ENCODE measurements around the gene GABBR2. TPM values are rescaled to one million over a fixed set of nuclear protein-coding genes. Genes with fewer than 3 reads are reported as not detected.
A peak's percentile ranks its signal among the peaks of the same experiment; 100 is the strongest.

The GABBR2 gene
- total RNA-seq, 1 experiment from 2014 or later = 0.76 TPM

- H3K27ac ChIP-seq = no peak overlapping the region
- H3K79me2 ChIP-seq (ENCODE audit: low read depth) = no peaks in the 10 kb centered on the region
- intact Hi-C loops (cut with micrococcal nuclease; ENCODE audit: unreplicated experiment) = loop anchor here (5.0 to 10.0 kb wide), 2 partner anchors 218 to 260 kb away; partner anchors contain the start of gene ANKS6
- no peak overlapping the region for H2AFZ ChIP-seq
- peaks cover 22% of the 10 kb centered on the region for H3F3A ChIP-seq (ENCODE audit: insufficient read depth, low read depth)
- no peaks in the 10 kb centered on the region for H3K9me3 ChIP-seq (ENCODE audit: insufficient read depth, low read depth)
- no peaks in the 10 kb centered on the region for H3K9me2 ChIP-seq (ENCODE audit: insufficient read depth)
- POLR2A ChIA-PET (ENCODE audit: unreplicated experiment) = no interaction called here
- CTCF ChIA-PET = interaction anchor here (0.5 kb wide), 1 partner anchor 1900 kb away, joined by 9 read pairs; no protein-coding TSS in a partner anchor
- peaks cover 22% of the 10 kb centered on the region for H3K4me1 ChIP-seq (replicated peaks; ENCODE audit: insufficient read depth)
- TF ChIP-seq CTCF (conservative IDR thresholded peaks at IDR 0.05) (no peak), EZH2 (IDR thresholded peaks at IDR 0.05; ENCODE audit: low read depth) (no peak)
- no peak overlapping the region for H3K4me3 ChIP-seq
- no peaks in the 10 kb centered on the region for H3K36me3 ChIP-seq (ENCODE audit: low read depth)
- H3K27me3 ChIP-seq (ENCODE audit: insufficient read depth, low read depth) = no peaks in the 10 kb centered on the region
- no peaks in the 10 kb centered on the region for H4K20me1 ChIP-seq (ENCODE audit: insufficient read depth)
- no peak overlapping the region for H3K4me2 ChIP-seq
- BruUV-seq (replicated peaks) = no TSS peak
- DNase-seq = no peak
These were observed 131.9 kb downstream of the GABBR2 start for GRCh38 chr9:98576859-98577258.

- H3K9me2 ChIP-seq (ENCODE audit: insufficient read depth) = no peaks in the 10 kb centered on the region
These were observed 132.4 kb downstream of the GABBR2 start for GRCh38 chr9:98576354-98576753.

More at GRCh38 chr9:98576354-98576753, 132.4 kb downstream of the GABBR2 start:
- H3K79me2 ChIP-seq (ENCODE audit: low read depth) = no peaks in the 10 kb centered on the region
- H3K27me3 ChIP-seq (ENCODE audit: insufficient read depth, low read depth) = no peaks in the 10 kb centered on the region
- H2AFZ ChIP-seq = no peak overlapping the region
- peaks cover 22% of the 10 kb centered on the region for H3F3A ChIP-seq (ENCODE audit: insufficient read depth, low read depth)
- no peak overlapping the region for H3K4me3 ChIP-seq
- CTCF ChIA-PET = interaction anchor here (0.6 kb wide), 1 partner anchor 15 kb away, joined by 4 read pairs; no protein-coding TSS in a partner anchor
- peak overlapping the region; percentile 85 for H3K27ac ChIP-seq
- H4K20me1 ChIP-seq (ENCODE audit: insufficient read depth) = no peaks in the 10 kb centered on the region
- POLR2A ChIA-PET (ENCODE audit: unreplicated experiment) = interaction anchor here (0.6 kb wide), 1 partner anchor 119 kb away, joined by 3 read pairs; no protein-coding TSS in a partner anchor
- no TSS peak for BruUV-seq (replicated peaks)
- no peaks in the 10 kb centered on the region for H3K36me3 ChIP-seq (ENCODE audit: low read depth)
- TF ChIP-seq EZH2 (IDR thresholded peaks at IDR 0.05; ENCODE audit: low read depth) (no peak), CTCF (conservative IDR thresholded peaks at IDR 0.05) (no peak)
- H3K4me2 ChIP-seq = peak overlapping the region; percentile 58; the same call in 1 of the 2 replicates
- peaks cover 22% of the 10 kb centered on the region for H3K4me1 ChIP-seq (replicated peaks; ENCODE audit: insufficient read depth)
- intact Hi-C loops (cut with micrococcal nuclease; ENCODE audit: unreplicated experiment) = loop anchor here (5.0 to 10.0 kb wide), 2 partner anchors 218 to 259 kb away; partner anchors contain the start of gene ANKS6
- H3K9me3 ChIP-seq (ENCODE audit: insufficient read depth, low read depth) = no peaks in the 10 kb centered on the region
- no peak for DNase-seq
